GM18499 (cell line): ENCODE measurements around the gene APOF.
"Not testable (repeated sequence)": the region's sequence is repeated elsewhere in the genome, so short reads cannot be mapped to it uniquely, and the experiment has no call there.

Experiments
- ATAC-seq: cut with Tn5 transposase; IDR thresholded peaks from one replicate; pipeline ENCODE4 v1.9.1; 2021; ENCODE audit warnings: moderate number of reproducible peaks; ENCODE audit not compliant: insufficient read depth, unreplicated experiment

APOF gene

GRCh38 chr12:56374726-56375597 is 12.3 kb upstream of the APOF start:
- ATAC-seq: no peak

- no peak for ATAC-seq
These were observed 10.9 kb upstream of the APOF start for GRCh38 chr12:56373515-56373914.

- ATAC-seq: no peak
These were observed 4.3 kb upstream of the APOF start for GRCh38 chr12:56366948-56367347.

- no peak for ATAC-seq
These were observed 1.0 kb downstream of the APOF start for GRCh38 chr12:56361487-56362129.

- ATAC-seq: peak; percentile 83
These were observed 2.5 kb downstream of the APOF start, which contains the start of gene STAT2 for GRCh38 chr12:56359851-56360767. Gene STAT2, minus strand, starts transcription at chr12:56360107. Its CDS starts 3,536 bp downstream, at chr12:56356571.

- no peak for ATAC-seq
These were observed 3.7 kb downstream of the APOF start for GRCh38 chr12:56358836-56359532.

- ATAC-seq: no peak
These were observed 11.3 kb downstream of the APOF start for GRCh38 chr12:56351325-56351724.

GRCh38 chr12:56350662-56351061 is 12.0 kb downstream of the APOF start:
- no peak for ATAC-seq

GRCh38 chr12:56348776-56349175 is 13.9 kb downstream of the APOF start:
- no peak for ATAC-seq

GRCh38 chr12:56347255-56347654 is 15.4 kb downstream of the APOF start:
- ATAC-seq: not testable (repeated sequence)

GRCh38 chr12:56346675-56347074 is 16.0 kb downstream of the APOF start:
- ATAC-seq: no peak

GRCh38 chr12:56342290-56342689 is 20.4 kb downstream of the APOF start:
- not testable (repeated sequence) for ATAC-seq

GRCh38 chr12:56341616-56342015 is 21.0 kb downstream of the APOF start:
- ATAC-seq: no peak

- ATAC-seq: no peak
These were observed 23.6 kb downstream of the APOF start for GRCh38 chr12:56339158-56339422.

- ATAC-seq: no peak
These were observed 24.1 kb downstream of the APOF start, which contains the start of gene IL23A for GRCh38 chr12:56338308-56339157. Gene IL23A, plus strand, starts transcription at chr12:56338884. Its CDS starts 161 bp downstream, at chr12:56339045.

- no peak for ATAC-seq
These were observed 24.9 kb downstream of the APOF start for GRCh38 chr12:56337753-56338251.

GRCh38 chr12:56336361-56337167 is 26.1 kb downstream of the APOF start:
- no peak for ATAC-seq

- ATAC-seq: not testable (repeated sequence)
These were observed 27.1 kb downstream of the APOF start for GRCh38 chr12:56335527-56335926.
